GM12878 (cell line): ENCODE data around the gene ADGRV1. TPM values are rescaled to one million over a fixed set of nuclear protein-coding genes. Genes with fewer than 3 reads are reported as not detected.

Source experiments
- ASH2L ChIP-seq: fragments of 300-600, 200-600 bp; sonication (generic); IDR thresholded peaks from 2 replicates; pipeline ENCODE4 v1.6.1; 2017; ENCODE audit warnings: low read depth, mild to moderate bottlenecking, borderline replicate concordance
- ATF7 ChIP-seq: fragments of 450-650 bp; IDR thresholded peaks from 2 replicates; pipeline ENCODE4 v1.6.1; 2016; ENCODE audit warnings: low read depth, mild to moderate bottlenecking
- BRCA1 ChIP-seq: IDR thresholded peaks from 2 replicates; pipeline ENCODE4 v1.6.1; 2011; ENCODE audit warnings: low read depth, low read length, improper control_type of control experiment
- EZH2 ChIP-seq: IDR thresholded peaks from 2 replicates; pipeline ENCODE4 v1.6.1; 2012; ENCODE audit warnings: low read depth, mild to moderate bottlenecking, control low read depth, inconsistent platforms, low read length, borderline replicate concordance; ENCODE audit not compliant: control insufficient read depth
- IRF4 ChIP-seq: IDR thresholded peaks from 2 replicates; pipeline ENCODE4 v1.6.1; 2011; ENCODE audit warnings: low read depth, low read length
- JUND ChIP-seq: IDR thresholded peaks from 2 replicates; pipeline ENCODE4 v1.6.1; 2012; ENCODE audit warnings: low read depth, mild to moderate bottlenecking, low read length, improper control_type of control experiment, moderate library complexity
- KLF5 ChIP-seq: fragments of 450-650 bp; IDR thresholded peaks from 2 replicates; pipeline ENCODE4 v1.6.1; 2014; ENCODE audit warnings: mild to moderate bottlenecking; ENCODE audit not compliant: partially characterized antibody
- MEF2A ChIP-seq: IDR thresholded peaks from 2 replicates; pipeline ENCODE4 v1.6.1; 2011; ENCODE audit warnings: low read depth, mild to moderate bottlenecking, low read length, moderate library complexity; ENCODE audit not compliant: insufficient read depth
- NFXL1 ChIP-seq: fragments of 450-650 bp; IDR thresholded peaks from 2 replicates; pipeline ENCODE4 v1.6.1; 2017; ENCODE audit warnings: antibody characterized with exemption, mild to moderate bottlenecking, borderline replicate concordance
- NFYB ChIP-seq: IDR thresholded peaks from 2 replicates; pipeline ENCODE4 v1.6.1; 2011; ENCODE audit warnings: low read depth, mild to moderate bottlenecking, low read length, improper control_type of control experiment, moderate library complexity; ENCODE audit not compliant: insufficient read depth
- POLR2A ChIP-seq: IDR thresholded peaks from 2 replicates; pipeline ENCODE4 v1.6.1; 2011; ENCODE audit warnings: low read depth, mild to moderate bottlenecking, low read length
- POU2F2 ChIP-seq: IDR thresholded peaks from 3 replicates; pipeline ENCODE4 v1.6.1; 2011; ENCODE audit warnings: low read depth, mild to moderate bottlenecking, low read length, borderline replicate concordance
- RELA ChIP-seq: fragments of 450-650 bp; IDR thresholded peaks from 2 replicates; pipeline ENCODE4 v1.8.0; 2014; ENCODE audit warnings: borderline replicate concordance; ENCODE audit not compliant: partially characterized antibody
- SIX5 ChIP-seq: IDR thresholded peaks from 2 replicates; pipeline ENCODE4 v1.6.1; 2011; ENCODE audit warnings: mild to moderate bottlenecking, low read depth, low read length, moderate library complexity; ENCODE audit not compliant: severe bottlenecking
- SPI1 ChIP-seq: IDR thresholded peaks from 2 replicates; pipeline ENCODE4 v1.6.1; 2011; ENCODE audit warnings: low read depth, mild to moderate bottlenecking, low read length, moderate library complexity, borderline replicate concordance; ENCODE audit not compliant: insufficient read depth
- SREBF2 ChIP-seq: IDR thresholded peaks from 2 replicates; pipeline ENCODE4 v1.6.1; 2012; ENCODE audit warnings: mild to moderate bottlenecking, low read length
- TARDBP ChIP-seq: IDR thresholded peaks from 2 replicates; pipeline ENCODE4 v1.6.1; 2016; ENCODE audit warnings: borderline replicate concordance
- USF2 ChIP-seq: IDR thresholded peaks from 2 replicates; pipeline ENCODE4 v1.6.1; 2011; ENCODE audit warnings: low read depth, low read length, improper control_type of control experiment, borderline replicate concordance
- ZSCAN29 ChIP-seq: fragments of 450-650 bp; IDR thresholded peaks from 2 replicates; pipeline ENCODE4 v1.6.1; 2017; ENCODE audit warnings: mild to moderate bottlenecking, moderate library complexity
- ZZZ3 ChIP-seq: IDR thresholded peaks from 2 replicates; pipeline ENCODE4 v1.6.1; 2011; ENCODE audit warnings: low read depth; ENCODE audit not compliant: control insufficient read depth, insufficient read length
- polyA plus RNA-seq, 11 experiments: library from polyadenylated mRNA; depleted of rRNA in 4 of 11; unstranded in 6 of 11; stranded (reverse) in 5 of 11; fragments of >200 nt; fragmentation: Nextera tagmentation in 4 of 11; fragmentation: Illumina TruSeq in 1 of 11; extraction: Ambion mirVana in 4 of 11; extraction: Trizol in 1 of 11; gene quantifications; 1 replicate in 1 of 11; 2 replicates in 10 of 11; pipeline versions ENCODE4 v1.2.1 to v1.2.3, GENCODE V29; 2011 to 2016; ENCODE audit warnings: inconsistent platforms in 2 of 11, missing spikeins in 2 of 11, low read depth in 1 of 11
- total RNA-seq, 4 experiments: library from RNA; depleted of rRNA in 3 of 4; stranded (reverse); fragments of >200 nt in 3 of 4; fragmentation: Illumina TruSeq in 1 of 4; extraction: Trizol in 1 of 4; gene quantifications; 2 replicates each; pipeline versions ENCODE4 v1.2.1 to v1.2.3, GENCODE V29; 2013 to 2021
- TF ChIP-seq, protein P1 (sequence below): fragments of 450-650 bp; formaldehyde crosslinking; IDR thresholded peaks from 2 replicates; pipeline ENCODE4 v1.4.0; 2022; ENCODE audit warnings: mild to moderate bottlenecking, moderate library complexity
- TF ChIP-seq, protein P2 (sequence below): fragments of 450-650 bp; formaldehyde crosslinking; IDR thresholded peaks from 2 replicates; pipeline ENCODE4 v1.5.0; 2022; ENCODE audit warnings: mild to moderate bottlenecking, missing genetic modification characterization

Gene ADGRV1
- total and polyA plus RNA-seq, 10 of the 15 experiments (the other 5 are each of a cell fraction or from before 2014, with no cell fraction given) = 0.04 to 8.1 (median 0.16) TPM; not detected in 1

DNA sequence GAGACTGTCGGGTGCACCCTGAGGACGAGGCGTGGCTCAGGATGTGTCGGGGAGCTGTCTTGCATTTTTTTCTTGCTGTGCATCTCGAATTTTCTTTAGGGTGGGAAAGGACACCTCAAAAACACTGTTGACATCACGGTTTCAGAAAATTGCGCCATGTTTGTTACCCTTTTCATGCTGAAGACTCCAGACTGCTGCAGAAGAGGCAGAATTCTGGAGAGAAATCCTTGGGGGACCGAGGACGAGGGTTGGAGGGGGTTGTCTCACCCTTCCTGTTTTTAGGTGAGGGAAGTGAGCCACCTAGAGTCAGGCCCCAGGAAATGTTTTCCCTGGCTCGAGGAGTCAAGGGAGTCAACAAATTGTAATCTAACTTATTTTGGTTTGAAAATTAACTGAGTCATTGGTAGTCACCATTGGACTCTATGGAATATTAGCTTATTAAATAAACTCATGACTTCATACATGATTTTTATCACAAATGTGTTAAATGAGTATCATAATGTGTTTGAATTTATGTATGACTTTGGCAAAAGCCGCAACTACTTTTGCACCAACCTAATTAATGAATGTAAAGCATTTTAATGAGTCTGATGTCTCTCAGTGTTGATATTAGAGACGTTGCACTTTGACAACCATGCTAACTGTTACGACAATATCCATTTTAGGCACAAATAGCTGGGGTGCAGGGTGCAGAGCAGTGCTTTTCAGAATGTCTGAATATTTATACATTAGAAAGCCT is 28.5 kb upstream of the ADGRV1 start (continued):
- TF ChIP-seq, protein P1, sequence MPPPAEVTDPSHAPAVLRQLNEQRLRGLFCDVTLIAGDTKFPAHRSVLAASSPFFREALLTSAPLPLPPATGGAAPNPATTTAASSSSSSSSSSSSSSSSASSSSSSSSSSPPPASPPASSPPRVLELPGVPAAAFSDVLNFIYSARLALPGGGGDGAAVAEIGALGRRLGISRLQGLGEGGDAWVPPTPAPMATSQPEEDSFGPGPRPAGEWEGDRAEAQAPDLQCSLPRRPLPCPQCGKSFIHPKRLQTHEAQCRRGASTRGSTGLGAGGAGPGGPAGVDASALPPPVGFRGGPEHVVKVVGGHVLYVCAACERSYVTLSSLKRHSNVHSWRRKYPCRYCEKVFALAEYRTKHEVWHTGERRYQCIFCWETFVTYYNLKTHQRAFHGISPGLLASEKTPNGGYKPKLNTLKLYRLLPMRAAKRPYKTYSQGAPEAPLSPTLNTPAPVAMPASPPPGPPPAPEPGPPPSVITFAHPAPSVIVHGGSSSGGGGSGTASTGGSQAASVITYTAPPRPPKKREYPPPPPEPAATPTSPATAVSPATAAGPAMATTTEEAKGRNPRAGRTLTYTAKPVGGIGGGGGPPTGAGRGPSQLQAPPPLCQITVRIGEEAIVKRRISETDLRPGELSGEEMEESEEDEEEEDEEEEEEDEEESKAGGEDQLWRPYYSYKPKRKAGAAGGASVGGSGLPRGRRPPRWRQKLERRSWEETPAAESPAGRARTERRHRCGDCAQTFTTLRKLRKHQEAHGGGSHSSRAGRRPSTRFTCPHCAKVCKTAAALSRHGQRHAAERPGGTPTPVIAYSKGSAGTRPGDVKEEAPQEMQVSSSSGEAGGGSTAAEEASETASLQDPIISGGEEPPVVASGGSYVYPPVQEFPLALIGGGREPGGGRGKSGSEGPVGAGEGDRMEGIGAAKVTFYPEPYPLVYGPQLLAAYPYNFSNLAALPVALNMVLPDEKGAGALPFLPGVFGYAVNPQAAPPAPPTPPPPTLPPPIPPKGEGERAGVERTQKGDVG (CRISPR knock-in tag) = no peak
- TF ChIP-seq EZH2 (no peak), NFXL1 (no peak), ZZZ3 (no peak), POLR2A (no peak), NFYB (no peak), RELA (no peak), MEF2A (no peak), TARDBP (no peak), ATF7 (no peak), USF2 (no peak), BRCA1 (no peak), IRF4 (no peak), POU2F2 (no peak), JUND (no peak), ASH2L (no peak), SPI1 (peak; percentile 35; the same call in 1 of the 2 replicates), SIX5 (no peak), KLF5 (no peak), SREBF2 (no peak), ZSCAN29 (no peak)
- TF ChIP-seq, protein P2, sequence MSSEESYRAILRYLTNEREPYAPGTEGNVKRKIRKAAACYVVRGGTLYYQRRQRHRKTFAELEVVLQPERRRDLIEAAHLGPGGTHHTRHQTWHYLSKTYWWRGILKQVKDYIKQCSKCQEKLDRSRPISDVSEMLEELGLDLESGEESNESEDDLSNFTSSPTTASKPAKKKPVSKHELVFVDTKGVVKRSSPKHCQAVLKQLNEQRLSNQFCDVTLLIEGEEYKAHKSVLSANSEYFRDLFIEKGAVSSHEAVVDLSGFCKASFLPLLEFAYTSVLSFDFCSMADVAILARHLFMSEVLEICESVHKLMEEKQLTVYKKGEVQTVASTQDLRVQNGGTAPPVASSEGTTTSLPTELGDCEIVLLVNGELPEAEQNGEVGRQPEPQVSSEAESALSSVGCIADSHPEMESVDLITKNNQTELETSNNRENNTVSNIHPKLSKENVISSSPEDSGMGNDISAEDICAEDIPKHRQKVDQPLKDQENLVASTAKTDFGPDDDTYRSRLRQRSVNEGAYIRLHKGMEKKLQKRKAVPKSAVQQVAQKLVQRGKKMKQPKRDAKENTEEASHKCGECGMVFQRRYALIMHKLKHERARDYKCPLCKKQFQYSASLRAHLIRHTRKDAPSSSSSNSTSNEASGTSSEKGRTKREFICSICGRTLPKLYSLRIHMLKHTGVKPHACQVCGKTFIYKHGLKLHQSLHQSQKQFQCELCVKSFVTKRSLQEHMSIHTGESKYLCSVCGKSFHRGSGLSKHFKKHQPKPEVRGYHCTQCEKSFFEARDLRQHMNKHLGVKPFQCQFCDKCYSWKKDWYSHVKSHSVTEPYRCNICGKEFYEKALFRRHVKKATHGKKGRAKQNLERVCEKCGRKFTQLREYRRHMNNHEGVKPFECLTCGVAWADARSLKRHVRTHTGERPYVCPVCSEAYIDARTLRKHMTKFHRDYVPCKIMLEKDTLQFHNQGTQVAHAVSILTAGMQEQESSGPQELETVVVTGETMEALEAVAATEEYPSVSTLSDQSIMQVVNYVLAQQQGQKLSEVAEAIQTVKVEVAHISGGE (CRISPR knock-in tag) = no peak
